ENCODE measurements around the gene XNDC1N. TPM values are rescaled to one million over a fixed set of nuclear protein-coding genes. Genes with fewer than 3 reads are reported as not detected.

The XNDC1N gene
- total RNA-seq, 4 donors from 2014 or later: 4.7 to 10.9 (median 6.1) TPM

- no peak for DNase-seq (ENCODE audit: low spot score)
- TF ChIP-seq CTCF (IDR thresholded peaks at IDR 0.05): no peak
- ATAC-seq (ENCODE audit: low FRiP score): no peak
Observed at GRCh38 chr11:71947498-71947897, 19.1 kb upstream of the XNDC1N start.

DNA sequence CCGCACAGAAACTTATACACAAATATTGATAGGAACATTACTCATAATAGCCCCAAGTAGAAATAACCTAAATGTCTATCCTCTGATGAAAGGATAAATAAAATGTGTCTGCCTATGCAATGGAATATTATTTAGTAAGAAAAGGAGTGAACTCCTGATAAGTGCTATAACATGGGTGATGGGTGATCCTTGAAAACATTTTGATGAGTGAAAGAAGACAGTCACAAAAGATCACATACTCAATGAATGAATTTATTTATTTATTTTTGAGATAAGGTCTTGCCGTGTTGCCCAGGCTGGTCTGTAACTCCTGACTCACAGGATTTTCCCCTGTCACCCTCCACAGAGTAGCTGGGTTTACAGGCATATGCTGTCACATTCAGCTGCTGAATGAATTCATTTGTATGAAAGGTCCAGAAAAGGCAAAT, 17.8 kb upstream of the XNDC1N start:
- ATAC-seq (ENCODE audit: low FRiP score) (no peak), DNase-seq (ENCODE audit: low spot score) (no peak)
- no peak for TF ChIP-seq CTCF (IDR thresholded peaks at IDR 0.05)

- DNase-seq (ENCODE audit: low spot score) (no peak), ATAC-seq (ENCODE audit: low FRiP score) (no peak)
- no peak for TF ChIP-seq CTCF (IDR thresholded peaks at IDR 0.05)
Observed at GRCh38 chr11:71940561-71941219, 12.3 kb upstream of the XNDC1N start.

DNA sequence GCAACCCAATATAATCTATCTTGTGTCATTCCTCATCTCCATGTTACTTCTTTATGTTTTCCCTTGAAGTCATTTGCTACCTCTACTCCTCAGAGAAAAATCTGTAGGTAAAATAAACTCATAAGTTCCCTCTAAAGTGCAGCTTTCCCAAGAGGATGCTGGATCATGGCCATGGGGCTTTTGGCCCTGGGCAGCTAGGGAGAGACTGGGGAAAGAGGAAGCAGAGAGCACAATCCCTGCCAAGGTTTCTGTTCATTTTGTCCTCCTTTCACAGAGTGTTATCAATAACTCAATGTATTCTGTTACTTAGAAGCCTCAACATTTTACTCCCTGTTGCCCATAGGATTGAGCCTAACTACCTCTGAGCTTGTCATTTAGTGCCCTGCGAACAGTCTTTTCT, 9.4 kb upstream of the XNDC1N start:
- no peak for TF ChIP-seq CTCF (IDR thresholded peaks at IDR 0.05)
- DNase-seq (ENCODE audit: low spot score) (no peak), ATAC-seq (ENCODE audit: low FRiP score) (no peak)

GRCh38 chr11:71936825-71937224, 8.4 kb upstream of the XNDC1N start:
- no peak for DNase-seq (ENCODE audit: low spot score)
- no peak for TF ChIP-seq CTCF (IDR thresholded peaks at IDR 0.05)
- ATAC-seq (ENCODE audit: low FRiP score): no peak

DNA sequence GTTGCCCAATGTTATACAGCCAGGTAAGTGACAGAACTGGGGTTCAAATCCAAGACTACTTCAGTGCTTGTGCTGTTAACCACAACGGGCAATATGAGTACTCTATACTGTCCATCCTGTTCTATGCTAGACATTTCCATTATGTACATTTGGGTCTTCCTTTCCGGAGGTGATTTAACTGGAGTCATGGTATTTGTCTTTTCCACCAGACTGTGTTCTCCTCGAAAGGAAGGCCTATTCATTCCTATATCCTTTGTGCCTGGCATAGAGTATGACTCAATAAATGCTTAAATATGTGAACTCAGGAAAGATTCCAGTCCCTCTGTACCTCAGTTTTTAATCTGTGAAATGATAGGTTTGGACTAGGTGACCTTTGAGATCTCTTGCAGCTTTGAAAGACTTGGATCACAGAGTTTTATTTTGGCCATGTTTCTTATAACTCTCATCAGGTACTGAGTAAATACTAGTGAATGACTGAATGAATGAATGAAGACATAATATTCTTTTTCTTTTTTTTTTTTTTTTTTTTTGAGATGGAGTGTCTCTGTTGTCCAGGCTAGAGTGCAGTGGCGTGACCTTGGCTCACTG, 7.0 kb upstream of the XNDC1N start:
- no peak for ATAC-seq (ENCODE audit: low FRiP score)
- no peak for DNase-seq (ENCODE audit: low spot score)
- no peak for TF ChIP-seq CTCF (IDR thresholded peaks at IDR 0.05)

DNA sequence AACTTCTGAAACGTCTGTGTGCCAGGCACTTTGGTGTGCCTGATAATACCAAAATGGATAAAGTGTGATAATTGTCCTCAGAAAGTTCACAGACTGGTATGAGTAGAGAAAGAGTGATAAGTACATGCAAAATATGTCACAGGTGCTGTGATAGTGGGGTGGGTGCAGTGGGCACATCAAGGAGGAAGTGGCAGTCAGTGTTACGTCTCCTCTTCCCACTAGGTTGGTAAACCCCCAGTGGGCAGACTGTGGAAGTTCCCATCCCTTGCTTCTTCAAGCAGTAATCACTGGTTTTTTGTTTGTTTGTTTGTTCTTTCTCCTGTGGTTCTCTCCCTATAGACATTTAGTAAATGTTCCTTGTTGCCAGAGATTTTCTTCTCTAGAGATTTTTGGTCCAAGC, 5.8 kb upstream of the XNDC1N start:
- TF ChIP-seq CTCF (IDR thresholded peaks at IDR 0.05): no peak
- ATAC-seq (ENCODE audit: low FRiP score) (no peak), DNase-seq (ENCODE audit: low spot score) (no peak)
